Endodermal cell (in vitro differentiated cells): ENCODE measurements around the gene HYCC2. TPM values are rescaled to one million over a fixed set of nuclear protein-coding genes. Genes with fewer than 3 reads are reported as not detected.
"Not testable (repeated sequence)": the region's sequence is repeated elsewhere in the genome, so short reads cannot be mapped to it uniquely, and the experiment has no call there.

Experiments
- DNase-seq: peaks from one replicate; pipeline ENCODE4 v3.0.0-alpha.2; 2017
- H3K27ac ChIP-seq: 2 replicates; pipeline ENCODE4 v1.5.1; 2013; ENCODE audit warnings: mild to moderate bottlenecking, low read depth, low read length, moderate library complexity
- H3K27me3 ChIP-seq: 2 replicates; pipeline ENCODE4 v1.6.1; 2013; ENCODE audit warnings: mild to moderate bottlenecking, low read length, moderate library complexity; ENCODE audit not compliant: insufficient read depth, control insufficient read depth, poor library complexity, severe bottlenecking
- H3K36me3 ChIP-seq: 2 replicates; pipeline ENCODE4 v1.7.0; 2013; ENCODE audit warnings: mild to moderate bottlenecking, low read length, moderate library complexity; ENCODE audit not compliant: control insufficient read depth, insufficient read depth
- H3K4me1 ChIP-seq: one replicate; pipeline ENCODE4 v1.7.0; 2013; ENCODE audit warnings: low read length; ENCODE audit not compliant: control insufficient read depth, insufficient read depth
- H3K4me3 ChIP-seq: 2 replicates; pipeline ENCODE4 v1.5.1; 2013; ENCODE audit warnings: mild to moderate bottlenecking, low read length, moderate library complexity
- H3K9ac ChIP-seq: 2 replicates; pipeline ENCODE4 v1.6.1; 2013; ENCODE audit warnings: mild to moderate bottlenecking, low read length, moderate library complexity; ENCODE audit not compliant: poor library complexity, severe bottlenecking; ENCODE audit errors: extremely low read depth
- H3K9me3 ChIP-seq: 2 replicates; pipeline ENCODE4 v1.6.1; 2013; ENCODE audit warnings: mild to moderate bottlenecking, low read length, moderate library complexity; ENCODE audit not compliant: control insufficient read depth
- H3K27ac Mint-ChIP-seq: 2 replicates; pipeline ENCODE4 v1.8.0; 2020; ENCODE audit warnings: mixed read lengths
- H3K27me3 Mint-ChIP-seq: 2 replicates; pipeline ENCODE4 v1.8.0; 2021; ENCODE audit warnings: mild to moderate bottlenecking, mixed read lengths; ENCODE audit not compliant: insufficient read depth
- H3K36me3 Mint-ChIP-seq: 2 replicates; pipeline ENCODE4 v1.8.0; 2020; ENCODE audit warnings: low read depth, mixed read lengths
- H3K4me1 Mint-ChIP-seq: 2 replicates; pipeline ENCODE4 v1.8.0; 2020; ENCODE audit warnings: mixed read lengths
- H3K4me3 Mint-ChIP-seq: 2 replicates; pipeline ENCODE4 v1.8.0; 2020; ENCODE audit warnings: mild to moderate bottlenecking, moderate library complexity, mixed read lengths
- H3K9me3 Mint-ChIP-seq: 2 replicates; pipeline ENCODE4 v1.8.0; 2020; ENCODE audit warnings: mild to moderate bottlenecking, mixed read lengths
- CTCF ChIP-seq: fragments of 200-600 bp; sonication (generic); conservative IDR thresholded peaks from 2 replicates; pipeline ENCODE4 v1.5.0; 2021; ENCODE audit warnings: antibody characterized with exemption, mild to moderate bottlenecking
- WGBS, 2 experiments: methylation state at CpG; one replicate each; pipeline versions ENCODE4 v1.1.5 to v1.1.7; 2013; ENCODE audit warnings: missing lambda C conversion rate in 2 of 2, mixed read lengths in 1 of 2; ENCODE audit not compliant: insufficient coverage in 1 of 2, insufficient read length in 1 of 2; 5-methylcytosine and 5-hydroxymethylcytosine counted together
- total RNA-seq, 2 donors: library from RNA; stranded (reverse); fragmentation: NEBNext Ultra II Directional in 1 of 2; extraction: Animal tissue kit (Norgen Biotek cat#: 25700) in 1 of 2; gene quantifications; 2 replicates in 1 of 2; 3 replicates in 1 of 2; pipeline ENCODE4 v1.2.1, GENCODE V29; 2021

Gene HYCC2
- total RNA-seq, 2 donors from 2014 or later: 18.8 to 47.6 TPM

GRCh38 chr2:201057087-201057521 lies 14.4 kb downstream of the HYCC2 start:
- peaks cover 32% of the 10 kb centered on the region for H3K4me1 Mint-ChIP-seq

GRCh38 chr2:201049455-201049854 lies 22.0 kb downstream of the HYCC2 start:
- H3K9ac ChIP-seq: no peak overlapping the region
- 91 to 95% methylated on average over 10 to 11 of the region's 11 CpGs for WGBS, 2 experiments

More at GRCh38 chr2:201057087-201057521, 14.4 kb downstream of the HYCC2 start:
- 96 to 100% methylated on average over 2 of the region's 2 CpGs for WGBS, 2 experiments
- H3K27me3 ChIP-seq: no peaks in the 10 kb centered on the region
- Mint-ChIP-seq H3K4me3 (no peak overlapping the region), H3K36me3 (peaks cover 18% of the 10 kb centered on the region), H3K27me3 (no peaks in the 10 kb centered on the region), H3K9me3 (no peaks in the 10 kb centered on the region), H3K27ac (no peak overlapping the region)
- no peak overlapping the region for H3K9ac ChIP-seq
- H3K4me3 ChIP-seq: no peak overlapping the region
- H3K36me3 ChIP-seq: peaks cover 27% of the 10 kb centered on the region
- no peaks in the 10 kb centered on the region for H3K9me3 ChIP-seq
- DNase-seq: no peak
- no peak overlapping the region for H3K27ac ChIP-seq
- no peak for TF ChIP-seq CTCF
- peaks cover 6% of the 10 kb centered on the region for H3K4me1 ChIP-seq

GRCh38 chr2:201046881-201047280 lies 24.6 kb downstream of the HYCC2 start:
- Histone ChIP-seq H3K4me1 (no peaks in the 10 kb centered on the region), H3K9ac (no peak overlapping the region), H3K9me3 (peaks cover 23% of the 10 kb centered on the region), H3K27ac (no peak overlapping the region), H3K4me3 (no peak overlapping the region), H3K27me3 (no peaks in the 10 kb centered on the region), H3K36me3 (peaks cover 30% of the 10 kb centered on the region)
- no peaks in the 10 kb centered on the region for H3K27me3 Mint-ChIP-seq
- no peak overlapping the region for H3K27ac Mint-ChIP-seq
- TF ChIP-seq CTCF: no peak
- peaks cover 25% of the 10 kb centered on the region for H3K36me3 Mint-ChIP-seq
- no peaks in the 10 kb centered on the region for H3K4me1 Mint-ChIP-seq
- no peak overlapping the region for H3K4me3 Mint-ChIP-seq
- 100% methylated on average over 2 of the region's 2 CpGs; no CpG with 5 or more reads in 1 of the 2 experiments for WGBS, 2 experiments
- DNase-seq: no peak
- peaks cover 18% of the 10 kb centered on the region for H3K9me3 Mint-ChIP-seq

More at GRCh38 chr2:201049455-201049854, 22.0 kb downstream of the HYCC2 start:
- H3K4me1 Mint-ChIP-seq: no peaks in the 10 kb centered on the region
- no peak for TF ChIP-seq CTCF
- peaks cover 18% of the 10 kb centered on the region for H3K36me3 Mint-ChIP-seq
- H3K27ac Mint-ChIP-seq: no peak overlapping the region
- peaks cover 6% of the 10 kb centered on the region for H3K9me3 Mint-ChIP-seq
- Histone ChIP-seq H3K27ac (no peak overlapping the region), H3K4me3 (no peak overlapping the region), H3K4me1 (no peaks in the 10 kb centered on the region), H3K27me3 (no peaks in the 10 kb centered on the region), H3K9me3 (peaks cover 13% of the 10 kb centered on the region), H3K36me3 (peaks cover 38% of the 10 kb centered on the region)
- H3K4me3 Mint-ChIP-seq: no peak overlapping the region
- H3K27me3 Mint-ChIP-seq: no peaks in the 10 kb centered on the region
- DNase-seq: no peak

GRCh38 chr2:201043050-201043449 lies 28.4 kb downstream of the HYCC2 start:
- not testable (repeated sequence) for H3K27me3 ChIP-seq, H3K9ac ChIP-seq, H3K4me1 Mint-ChIP-seq, DNase-seq, H3K4me3 Mint-ChIP-seq, H3K4me3 ChIP-seq, H3K27me3 Mint-ChIP-seq, H3K27ac ChIP-seq, H3K4me1 ChIP-seq, H3K27ac Mint-ChIP-seq
- H3K9me3 Mint-ChIP-seq: peaks cover 28% of the 10 kb centered on the region
- 98% methylated on average over 3 of the region's 5 CpGs; no CpG with 5 or more reads in 1 of the 2 experiments for WGBS, 2 experiments
- Histone ChIP-seq H3K36me3 (peaks cover 33% of the 10 kb centered on the region), H3K9me3 (peaks cover 23% of the 10 kb centered on the region)
- peaks cover 42% of the 10 kb centered on the region for H3K36me3 Mint-ChIP-seq

- DNase-seq, H3K27ac ChIP-seq, H3K4me3 Mint-ChIP-seq, H3K27ac Mint-ChIP-seq, H3K9ac ChIP-seq, H3K4me1 ChIP-seq, H3K27me3 Mint-ChIP-seq, H3K27me3 ChIP-seq, H3K4me1 Mint-ChIP-seq, H3K4me3 ChIP-seq: not testable (repeated sequence)
- H3K36me3 Mint-ChIP-seq: peaks cover 45% of the 10 kb centered on the region
- WGBS, 2 experiments: 80 to 97% methylated on average over 1 to 36 of the region's 36 CpGs
- Histone ChIP-seq H3K9me3 (peaks cover 23% of the 10 kb centered on the region), H3K36me3 (peaks cover 33% of the 10 kb centered on the region)
- peaks cover 31% of the 10 kb centered on the region for H3K9me3 Mint-ChIP-seq
Measured at GRCh38 chr2:201042451-201042850, 29.0 kb downstream of the HYCC2 start.
